ENCODE data around the gene ITGA4.
"Not testable (repeated sequence)": the region's sequence is repeated elsewhere in the genome, so short reads cannot be mapped to it uniquely, and the experiment has no call there.

ITGA4 gene

GRCh38 chr2:181457121-181457740 is at the start of gene ITGA4:
Gene ITGA4 (plus strand): TSS chr2:181457386. CDS start chr2:181457655, 269 bp downstream.
- peak; percentile 59 for DNase-seq (ENCODE audit: low read depth)

GRCh38 chr2:181408861-181409260 is 48.3 kb upstream of the ITGA4 start:
- DNase-seq (ENCODE audit: low read depth) = no peak

- peak; percentile 37 for DNase-seq (ENCODE audit: low read depth)
These were observed 45.9 kb upstream of the ITGA4 start for GRCh38 chr2:181411105-181411849.

- DNase-seq (ENCODE audit: low read depth) = no peak
These were observed 37.9 kb upstream of the ITGA4 start for GRCh38 chr2:181419129-181419855.

- DNase-seq (ENCODE audit: low read depth) = no peak
These were observed 36.7 kb upstream of the ITGA4 start for GRCh38 chr2:181420259-181421130.

- DNase-seq (ENCODE audit: low read depth) = no peak
These were observed 36.1 kb upstream of the ITGA4 start for GRCh38 chr2:181421131-181421458.

GRCh38 chr2:181421464-181421863 is 35.7 kb upstream of the ITGA4 start:
- DNase-seq (ENCODE audit: low read depth) = no peak

GRCh38 chr2:181426672-181427071 is 30.5 kb upstream of the ITGA4 start:
- no peak for DNase-seq (ENCODE audit: low read depth)

- peak; percentile 8 for DNase-seq (ENCODE audit: low read depth)
These were observed 26.6 kb upstream of the ITGA4 start for GRCh38 chr2:181430406-181431118.

GRCh38 chr2:181431674-181432073 is 25.5 kb upstream of the ITGA4 start:
- no peak for DNase-seq (ENCODE audit: low read depth)

- no peak for DNase-seq (ENCODE audit: low read depth)
These were observed 18.9 kb upstream of the ITGA4 start for GRCh38 chr2:181438261-181438660.

- DNase-seq (ENCODE audit: low read depth) = no peak
These were observed 16.8 kb upstream of the ITGA4 start for GRCh38 chr2:181440344-181440743.

- no peak for DNase-seq (ENCODE audit: low read depth)
These were observed 16.3 kb upstream of the ITGA4 start for GRCh38 chr2:181440919-181441318.

- DNase-seq (ENCODE audit: low read depth) = no peak
These were observed 15.5 kb upstream of the ITGA4 start for GRCh38 chr2:181441670-181442069.

GRCh38 chr2:181444654-181445053 is 12.5 kb upstream of the ITGA4 start:
- no peak for DNase-seq (ENCODE audit: low read depth)

GRCh38 chr2:181446985-181447384 is 10.2 kb upstream of the ITGA4 start:
- DNase-seq (ENCODE audit: low read depth) = no peak

- not testable (repeated sequence) for DNase-seq (ENCODE audit: low read depth)
These were observed 7.9 kb upstream of the ITGA4 start for GRCh38 chr2:181449278-181449677.

- DNase-seq (ENCODE audit: low read depth) = no peak
These were observed 2.3 kb upstream of the ITGA4 start for GRCh38 chr2:181454686-181455450.

- peak; percentile 27 for DNase-seq (ENCODE audit: low read depth)
These were observed 496 bp upstream of the ITGA4 start for GRCh38 chr2:181456660-181457120.

- peak; percentile 43 for DNase-seq (ENCODE audit: low read depth)
These were observed 697 bp downstream of the ITGA4 start for GRCh38 chr2:181457741-181458425.
